ENCODE measurements around the gene NUDCD3. TPM values are rescaled to one million over a fixed set of nuclear protein-coding genes. Genes with fewer than 3 reads are reported as not detected.

The NUDCD3 gene
- total and polyA plus RNA-seq, 9 donors = 60.0 to 90.4 (median 79.6) TPM

- H3K27ac ChIP-seq (ENCODE audit: low read length) = no peak overlapping the region
- DNase-seq = peak; percentile 9
- H3K4me1 ChIP-seq (ENCODE audit: control insufficient read depth, insufficient read depth, low read length) = no peaks in the 10 kb centered on the region
- no CpG with 5 or more reads among the region's 4 CpGs for WGBS (ENCODE audit: insufficient coverage)
- H3K36me3 ChIP-seq (ENCODE audit: control insufficient read depth, insufficient read depth, low read length) = no peaks in the 10 kb centered on the region
- peaks cover 8% of the 10 kb centered on the region for H3K27me3 ChIP-seq (ENCODE audit: control insufficient read depth, insufficient read depth, low read length)
- no peaks in the 10 kb centered on the region for H3K9me3 ChIP-seq (replicated peaks; ENCODE audit: control insufficient read depth, low read depth, low read length)
- no peak overlapping the region for H3K4me3 ChIP-seq (ENCODE audit: low read length)
Measured at GRCh38 chr7:44498230-44498954, 7.9 kb upstream of the NUDCD3 start.

DNA sequence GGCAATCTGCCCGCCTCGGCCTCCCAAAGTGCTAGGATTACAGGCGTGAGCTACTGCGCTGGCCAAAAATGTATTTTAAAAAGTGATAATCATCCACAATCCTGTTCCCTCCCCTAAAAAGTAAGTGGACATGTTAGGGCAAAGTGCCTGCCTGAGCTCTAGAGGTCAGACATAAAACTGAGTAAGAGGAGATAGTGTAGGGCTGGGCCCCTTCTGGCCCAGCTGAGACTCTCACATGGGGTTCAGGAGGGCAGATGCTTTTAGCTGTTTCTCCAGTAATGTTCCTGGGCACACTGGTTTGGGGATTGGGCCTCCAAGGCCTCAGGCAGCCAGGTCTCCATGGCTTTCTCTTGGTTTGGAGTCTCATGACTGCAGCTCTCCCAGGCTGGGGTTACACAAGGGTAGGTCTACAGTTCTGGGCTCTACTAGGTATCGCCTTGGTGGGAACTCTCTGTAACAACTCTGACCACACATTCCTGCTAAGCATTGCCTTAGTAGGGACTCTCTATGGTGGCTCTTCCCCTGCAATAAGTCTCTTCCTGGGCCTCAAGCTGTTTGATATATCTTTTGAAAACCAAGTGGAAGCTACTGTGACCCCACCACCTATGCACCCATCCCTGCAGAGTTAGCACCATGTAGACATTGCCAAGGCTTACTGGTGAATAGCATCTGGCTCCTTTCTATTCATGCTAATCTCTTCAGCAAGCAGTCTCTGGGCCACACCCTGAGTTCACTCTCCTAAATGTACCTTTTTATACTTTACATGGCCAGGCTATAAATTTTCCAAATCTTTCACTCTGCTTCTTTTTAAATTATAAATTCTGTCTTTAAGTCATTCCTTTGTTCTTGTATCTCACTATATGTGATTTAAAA lies 6.9 kb upstream of the NUDCD3 start:
- no peaks in the 10 kb centered on the region for H3K4me1 ChIP-seq (ENCODE audit: control insufficient read depth, insufficient read depth, low read length)
- H3K4me3 ChIP-seq (ENCODE audit: low read length) = no peak overlapping the region
- H3K36me3 ChIP-seq (ENCODE audit: control insufficient read depth, insufficient read depth, low read length) = no peaks in the 10 kb centered on the region
- no peak overlapping the region for H3K27ac ChIP-seq (ENCODE audit: low read length)
- no peaks in the 10 kb centered on the region for H3K9me3 ChIP-seq (replicated peaks; ENCODE audit: control insufficient read depth, low read depth, low read length)
- H3K27me3 ChIP-seq (ENCODE audit: control insufficient read depth, insufficient read depth, low read length) = peaks cover 9% of the 10 kb centered on the region
- DNase-seq = no peak
- WGBS (ENCODE audit: insufficient coverage) = 100% methylated on average over 2 of the region's 5 CpGs

GRCh38 chr7:44496385-44496784 lies 5.9 kb upstream of the NUDCD3 start:
- Histone ChIP-seq H3K36me3 (ENCODE audit: control insufficient read depth, insufficient read depth, low read length) (no peaks in the 10 kb centered on the region), H3K27me3 (ENCODE audit: control insufficient read depth, insufficient read depth, low read length) (peaks cover 9% of the 10 kb centered on the region), H3K4me3 (ENCODE audit: low read length) (no peak overlapping the region), H3K4me1 (ENCODE audit: control insufficient read depth, insufficient read depth, low read length) (no peaks in the 10 kb centered on the region), H3K9me3 (replicated peaks; ENCODE audit: control insufficient read depth, low read depth, low read length) (no peaks in the 10 kb centered on the region), H3K27ac (ENCODE audit: low read length) (no peak overlapping the region)
- no CpG with 5 or more reads among the region's 1 CpG for WGBS (ENCODE audit: insufficient coverage)
- no peak for DNase-seq

DNA sequence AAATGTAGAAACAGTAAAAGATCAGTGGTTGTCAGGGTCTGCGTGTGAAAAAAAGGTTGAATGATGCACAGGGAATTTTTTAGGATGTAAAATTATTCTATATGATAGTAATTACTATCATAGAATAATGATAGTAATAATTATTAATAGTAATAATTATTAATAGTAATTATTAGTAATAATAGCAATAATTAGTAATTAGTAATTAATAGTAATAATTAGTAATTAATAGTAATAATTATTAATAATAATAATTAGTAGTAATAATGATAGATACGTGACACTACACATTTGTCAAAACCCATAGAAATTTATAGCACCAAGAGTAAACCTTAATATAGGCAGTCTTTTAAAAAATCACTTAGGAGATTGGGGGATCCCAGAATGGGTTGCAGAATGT lies 4.5 kb upstream of the NUDCD3 start:
- WGBS (ENCODE audit: insufficient coverage) = no CpG with 5 or more reads among the region's 2 CpGs
- H3K27ac ChIP-seq (ENCODE audit: low read length) = no peak overlapping the region
- no peak for DNase-seq
- peaks cover 7% of the 10 kb centered on the region for H3K27me3 ChIP-seq (ENCODE audit: control insufficient read depth, insufficient read depth, low read length)
- no peaks in the 10 kb centered on the region for H3K4me1 ChIP-seq (ENCODE audit: control insufficient read depth, insufficient read depth, low read length)
- H3K4me3 ChIP-seq (ENCODE audit: low read length) = no peak overlapping the region
- no peaks in the 10 kb centered on the region for H3K9me3 ChIP-seq (replicated peaks; ENCODE audit: control insufficient read depth, low read depth, low read length)
- H3K36me3 ChIP-seq (ENCODE audit: control insufficient read depth, insufficient read depth, low read length) = no peaks in the 10 kb centered on the region

DNA sequence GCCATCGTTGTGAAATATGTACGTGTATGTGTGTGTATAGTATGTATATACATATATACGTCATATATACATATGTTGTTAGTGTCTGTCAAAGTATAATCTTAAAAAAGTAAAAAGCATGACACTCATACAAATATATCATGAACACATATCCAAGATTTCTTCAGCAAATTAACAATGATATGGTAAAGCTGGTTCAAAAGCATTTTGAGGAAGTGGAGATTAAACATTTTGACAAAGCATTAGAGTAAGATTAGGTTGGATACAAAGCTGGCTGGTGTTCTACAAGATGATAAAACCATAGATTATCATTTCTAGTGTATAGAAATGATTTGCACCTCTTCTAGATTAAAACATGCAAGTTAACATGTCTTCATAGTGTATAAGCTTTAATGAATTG lies 771 bp upstream of the NUDCD3 start:
- Histone ChIP-seq H3K36me3 (ENCODE audit: control insufficient read depth, insufficient read depth, low read length) (no peaks in the 10 kb centered on the region), H3K27ac (ENCODE audit: low read length) (peak overlapping the region; percentile 98), H3K9me3 (replicated peaks; ENCODE audit: control insufficient read depth, low read depth, low read length) (no peaks in the 10 kb centered on the region), H3K4me1 (ENCODE audit: control insufficient read depth, insufficient read depth, low read length) (peaks cover 5% of the 10 kb centered on the region), H3K27me3 (ENCODE audit: control insufficient read depth, insufficient read depth, low read length) (peaks cover 4% of the 10 kb centered on the region), H3K4me3 (ENCODE audit: low read length) (peak overlapping the region; percentile 81)
- no peak for DNase-seq
- WGBS (ENCODE audit: insufficient coverage) = no CpG with 5 or more reads among the region's 3 CpGs

GRCh38 chr7:44489955-44490350 lies 505 bp downstream of the NUDCD3 start:
- peak overlapping the region; percentile 98 for H3K27ac ChIP-seq (ENCODE audit: low read length)
- no peaks in the 10 kb centered on the region for H3K9me3 ChIP-seq (replicated peaks; ENCODE audit: control insufficient read depth, low read depth, low read length)
- DNase-seq = no peak
- peaks cover 2% of the 10 kb centered on the region for H3K36me3 ChIP-seq (ENCODE audit: control insufficient read depth, insufficient read depth, low read length)
- H3K4me3 ChIP-seq (ENCODE audit: low read length) = peak overlapping the region; percentile 81
- 0% methylated on average over 19 of the region's 19 CpGs for WGBS (ENCODE audit: insufficient coverage)
- peaks cover 2% of the 10 kb centered on the region for H3K27me3 ChIP-seq (ENCODE audit: control insufficient read depth, insufficient read depth, low read length)
- peaks cover 5% of the 10 kb centered on the region for H3K4me1 ChIP-seq (ENCODE audit: control insufficient read depth, insufficient read depth, low read length)

GRCh38 chr7:44488955-44489354 lies 1.5 kb downstream of the NUDCD3 start:
- no peak overlapping the region for H3K4me3 ChIP-seq (ENCODE audit: low read length)
- no peak for DNase-seq
- peaks cover 12% of the 10 kb centered on the region for H3K36me3 ChIP-seq (ENCODE audit: control insufficient read depth, insufficient read depth, low read length)
- peaks cover 5% of the 10 kb centered on the region for H3K4me1 ChIP-seq (ENCODE audit: control insufficient read depth, insufficient read depth, low read length)
- peaks cover under 1% of the 10 kb centered on the region for H3K9me3 ChIP-seq (replicated peaks; ENCODE audit: control insufficient read depth, low read depth, low read length)
- peaks cover 2% of the 10 kb centered on the region for H3K27me3 ChIP-seq (ENCODE audit: control insufficient read depth, insufficient read depth, low read length)
- no peak overlapping the region for H3K27ac ChIP-seq (ENCODE audit: low read length)
- WGBS (ENCODE audit: insufficient coverage) = 82% methylated on average over 3 of the region's 3 CpGs

DNA sequence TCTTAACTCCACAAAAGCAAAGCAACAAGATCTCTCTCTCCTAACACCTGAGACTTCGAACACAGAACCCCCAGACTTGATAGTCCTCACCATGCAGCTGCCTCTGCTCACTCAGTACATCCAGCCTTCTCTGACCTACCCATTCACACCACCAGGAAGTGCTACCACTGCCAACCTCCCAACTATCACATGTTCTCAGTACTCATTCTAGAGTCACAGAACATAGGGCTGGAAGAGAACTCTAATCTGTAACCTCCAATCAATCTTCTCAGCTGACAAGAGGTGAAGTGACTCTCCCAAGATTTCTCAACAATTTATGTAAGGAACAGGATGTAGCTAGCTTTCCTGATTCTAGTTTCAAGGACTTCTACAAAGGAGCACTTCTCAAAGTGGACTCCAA lies 3.8 kb downstream of the NUDCD3 start:
- 94% methylated on average over 1 of the region's 1 CpG for whole genome bisulfite sequencing (ENCODE audit: insufficient coverage)
- no peak for DNase-seq
- Histone ChIP-seq H3K9me3 (replicated peaks; ENCODE audit: control insufficient read depth, low read depth, low read length) (peaks cover 10% of the 10 kb centered on the region), H3K4me1 (ENCODE audit: control insufficient read depth, insufficient read depth, low read length) (peaks cover 5% of the 10 kb centered on the region), H3K27ac (ENCODE audit: low read length) (no peak overlapping the region), H3K36me3 (ENCODE audit: control insufficient read depth, insufficient read depth, low read length) (peaks cover 27% of the 10 kb centered on the region), H3K4me3 (ENCODE audit: low read length) (no peak overlapping the region), H3K27me3 (ENCODE audit: control insufficient read depth, insufficient read depth, low read length) (no peaks in the 10 kb centered on the region)

GRCh38 chr7:44486001-44486400 lies 4.5 kb downstream of the NUDCD3 start:
- Histone ChIP-seq H3K27ac (ENCODE audit: low read length) (no peak overlapping the region), H3K4me1 (ENCODE audit: control insufficient read depth, insufficient read depth, low read length) (peaks cover 5% of the 10 kb centered on the region), H3K4me3 (ENCODE audit: low read length) (no peak overlapping the region), H3K9me3 (replicated peaks; ENCODE audit: control insufficient read depth, low read depth, low read length) (peaks cover 10% of the 10 kb centered on the region), H3K36me3 (ENCODE audit: control insufficient read depth, insufficient read depth, low read length) (peaks cover 31% of the 10 kb centered on the region), H3K27me3 (ENCODE audit: control insufficient read depth, insufficient read depth, low read length) (no peaks in the 10 kb centered on the region)
- 94% methylated on average over 1 of the region's 4 CpGs for WGBS (ENCODE audit: insufficient coverage)
- no peak for DNase-seq

- DNase-seq = peak; percentile 17
- WGBS (ENCODE audit: insufficient coverage) = 88% methylated on average over 3 of the region's 5 CpGs
- no peak overlapping the region for H3K27ac ChIP-seq (ENCODE audit: low read length)
- H3K27me3 ChIP-seq (ENCODE audit: control insufficient read depth, insufficient read depth, low read length) = no peaks in the 10 kb centered on the region
- no peak overlapping the region for H3K4me3 ChIP-seq (ENCODE audit: low read length)
- peaks cover 34% of the 10 kb centered on the region for H3K36me3 ChIP-seq (ENCODE audit: control insufficient read depth, insufficient read depth, low read length)
- H3K9me3 ChIP-seq (replicated peaks; ENCODE audit: control insufficient read depth, low read depth, low read length) = peaks cover 10% of the 10 kb centered on the region
- peaks cover 5% of the 10 kb centered on the region for H3K4me1 ChIP-seq (ENCODE audit: control insufficient read depth, insufficient read depth, low read length)
Measured at GRCh38 chr7:44484482-44485313, 5.8 kb downstream of the NUDCD3 start.

Measured in muscle of leg (tissue), 11 donors.